Inferior parietal cortex (tissue), 1 donor: Measurements from ENCODE around the gene GAPDH.

ENCODE experiments used
- DNase-seq: peaks from one replicate; pipeline ENCODE4 v3.0.0-alpha.2; 2016; ENCODE audit errors: extremely low spot score

GAPDH gene

GRCh38 chr12:6529291-6529737 lies 5.0 kb upstream of the GAPDH start:
- DNase-seq: no peak

GRCh38 chr12:6530576-6531260 lies 3.6 kb upstream of the GAPDH start:
- no peak for DNase-seq

- DNase-seq: peak; percentile 73
These were observed 2.0 kb upstream of the GAPDH start for GRCh38 chr12:6532051-6532926.

GRCh38 chr12:6532927-6533652 lies 1.2 kb upstream of the GAPDH start:
- peak; percentile 68 for DNase-seq

- no peak for DNase-seq
These were observed 729 bp upstream of the GAPDH start for GRCh38 chr12:6533653-6533922.

GRCh38 chr12:6534695-6534944 lies 303 bp downstream of the GAPDH start:
- no peak for DNase-seq

GRCh38 chr12:6534945-6535696 lies 804 bp downstream of the GAPDH start:
- peak; percentile 56 for DNase-seq

GRCh38 chr12:6535697-6535946 lies 1.3 kb downstream of the GAPDH start:
- no peak for DNase-seq

GRCh38 chr12:6535960-6536847 lies 1.9 kb downstream of the GAPDH start:
- DNase-seq: no peak

GRCh38 chr12:6536894-6537579 lies 2.7 kb downstream of the GAPDH start:
- DNase-seq: no peak

GRCh38 chr12:6537580-6538419 lies 3.5 kb downstream of the GAPDH start:
- DNase-seq: peak; percentile 81

GRCh38 chr12:6538420-6539313 lies 4.3 kb downstream of the GAPDH start:
- DNase-seq: no peak

GRCh38 chr12:6539314-6539682 lies 5.0 kb downstream of the GAPDH start:
- no peak for DNase-seq

GRCh38 chr12:6539707-6540134 lies 5.4 kb downstream of the GAPDH start:
- no peak for DNase-seq

- no peak for DNase-seq
These were observed 6.0 kb downstream of the GAPDH start for GRCh38 chr12:6540181-6540877.

GRCh38 chr12:6541371-6542165 lies 7.3 kb downstream of the GAPDH start:
- DNase-seq: no peak

GRCh38 chr12:6542209-6543009 lies 8.1 kb downstream of the GAPDH start:
- DNase-seq: no peak
